PC-3 (cell line): ENCODE measurements around the gene CNDP1.

ENCODE experiments used
- CTCF ChIP-seq: fragments of 300-600 bp; sonication (generic); conservative IDR thresholded peaks from 2 replicates; pipeline ENCODE4 v1.5.1; 2017; ENCODE audit warnings: antibody characterized with exemption, low read depth, mild to moderate bottlenecking, low read length
- EZH2 ChIP-seq: fragments of 300-600 bp; sonication (generic); IDR thresholded peaks from one replicate; pipeline ENCODE4 v1.6.1; 2017; ENCODE audit warnings: antibody characterized with exemption, mild to moderate bottlenecking, low read length; ENCODE audit not compliant: unreplicated experiment
- EZH2phosphoT487 ChIP-seq: fragments of 300-600 bp; sonication (generic); IDR thresholded peaks from 2 replicates; pipeline ENCODE4 v1.6.1; 2018; ENCODE audit warnings: mild to moderate bottlenecking, antibody characterized with exemption, low read length, borderline replicate concordance

DNA sequence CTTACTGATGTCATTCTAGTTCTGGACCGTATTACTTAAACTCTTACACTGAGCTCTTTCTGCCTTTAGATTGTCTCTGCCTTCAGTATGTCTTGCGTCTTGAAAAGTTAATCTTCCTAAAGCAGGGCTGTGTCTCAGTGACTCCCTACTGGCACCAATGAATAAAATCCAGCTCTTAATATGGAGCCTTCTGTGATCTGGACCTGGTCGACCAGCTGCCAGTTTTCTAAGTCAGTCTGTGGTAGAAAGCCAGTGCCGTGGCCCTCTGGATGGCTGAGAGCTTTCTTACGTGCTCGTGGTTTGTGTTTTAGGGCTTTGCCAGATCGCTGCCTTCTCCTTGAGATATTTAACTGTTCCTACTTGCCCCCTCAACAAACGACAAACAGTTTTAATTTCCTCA lies 90.2 kb downstream of the CNDP1 start:
- no peak for TF ChIP-seq CTCF
- TF ChIP-seq EZH2 = no peak
- TF ChIP-seq EZH2phosphoT487 = no peak
